ENCODE results near the gene TRIM67.

The TRIM67 gene

DNA sequence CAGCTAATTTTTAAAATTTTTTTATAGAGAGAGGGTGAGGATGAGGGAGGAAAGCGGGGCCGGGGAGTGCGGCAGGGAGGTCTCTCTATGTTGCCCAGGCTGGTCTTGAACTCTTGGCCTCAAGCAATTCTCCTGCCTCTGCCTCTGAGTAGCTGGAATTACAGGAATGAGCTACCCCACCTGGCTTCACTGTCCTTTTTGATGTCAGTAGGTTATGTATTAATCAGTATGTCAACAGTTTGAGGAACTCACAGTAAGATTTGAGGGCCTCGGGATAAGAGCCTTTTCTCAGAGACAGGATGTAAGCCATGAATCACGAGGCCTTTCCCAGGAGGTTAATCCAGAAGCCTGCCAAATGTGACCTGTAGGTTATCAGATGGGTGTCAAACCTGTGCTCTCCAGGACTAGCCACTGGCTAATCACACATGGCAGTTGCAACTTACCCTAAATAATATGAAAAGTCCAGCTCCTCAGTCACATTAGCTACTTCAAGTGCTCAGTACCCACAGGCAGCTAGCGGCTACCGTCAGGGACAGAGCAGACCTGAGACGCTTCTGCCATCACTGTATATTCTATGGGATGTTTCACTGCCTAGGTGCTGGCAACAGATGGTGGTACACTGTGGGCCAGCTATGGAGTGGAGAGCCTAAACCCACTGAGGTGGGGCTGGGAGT lies 33.1 kb downstream of the TRIM67 start:
- Histone ChIP-seq H3K4me2 (ENCODE audit: low read depth, low read length, poor library complexity, severe bottlenecking) (no peak overlapping the region), H2AFZ (ENCODE audit: low read depth, low read length, severe bottlenecking) (no peak overlapping the region), H3K4me3 (ENCODE audit: insufficient read depth, low read length, poor library complexity, severe bottlenecking) (no peak overlapping the region), H3K27ac (ENCODE audit: low read depth, low read length) (no peak overlapping the region), H3K27me3 (ENCODE audit: low read length) (no peaks in the 10 kb centered on the region), H3K9ac (ENCODE audit: low read length) (no peak overlapping the region), H4K20me1 (ENCODE audit: low read depth, low read length) (no peaks in the 10 kb centered on the region), H3F3A (ENCODE audit: insufficient read depth) (no peaks in the 10 kb centered on the region), H3K36me3 (ENCODE audit: low read length) (no peaks in the 10 kb centered on the region), H3K9me2 (replicated peaks; ENCODE audit: insufficient read depth, low read length) (no peaks in the 10 kb centered on the region), H3K79me2 (ENCODE audit: insufficient read depth, low read length) (no peaks in the 10 kb centered on the region), H3K9me3 (ENCODE audit: insufficient read depth, low read length) (no peaks in the 10 kb centered on the region)
- TF ChIP-seq EZH2phosphoT487 (conservative IDR thresholded peaks at IDR 0.05; ENCODE audit: low read length), result no peak
- TF ChIP-seq, protein P1, sequence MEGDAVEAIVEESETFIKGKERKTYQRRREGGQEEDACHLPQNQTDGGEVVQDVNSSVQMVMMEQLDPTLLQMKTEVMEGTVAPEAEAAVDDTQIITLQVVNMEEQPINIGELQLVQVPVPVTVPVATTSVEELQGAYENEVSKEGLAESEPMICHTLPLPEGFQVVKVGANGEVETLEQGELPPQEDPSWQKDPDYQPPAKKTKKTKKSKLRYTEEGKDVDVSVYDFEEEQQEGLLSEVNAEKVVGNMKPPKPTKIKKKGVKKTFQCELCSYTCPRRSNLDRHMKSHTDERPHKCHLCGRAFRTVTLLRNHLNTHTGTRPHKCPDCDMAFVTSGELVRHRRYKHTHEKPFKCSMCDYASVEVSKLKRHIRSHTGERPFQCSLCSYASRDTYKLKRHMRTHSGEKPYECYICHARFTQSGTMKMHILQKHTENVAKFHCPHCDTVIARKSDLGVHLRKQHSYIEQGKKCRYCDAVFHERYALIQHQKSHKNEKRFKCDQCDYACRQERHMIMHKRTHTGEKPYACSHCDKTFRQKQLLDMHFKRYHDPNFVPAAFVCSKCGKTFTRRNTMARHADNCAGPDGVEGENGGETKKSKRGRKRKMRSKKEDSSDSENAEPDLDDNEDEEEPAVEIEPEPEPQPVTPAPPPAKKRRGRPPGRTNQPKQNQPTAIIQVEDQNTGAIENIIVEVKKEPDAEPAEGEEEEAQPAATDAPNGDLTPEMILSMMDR (IDR thresholded peaks at IDR 0.05; ENCODE audit: insufficient read depth, low read length, poor library complexity, severe bottlenecking), result no peak

DNA sequence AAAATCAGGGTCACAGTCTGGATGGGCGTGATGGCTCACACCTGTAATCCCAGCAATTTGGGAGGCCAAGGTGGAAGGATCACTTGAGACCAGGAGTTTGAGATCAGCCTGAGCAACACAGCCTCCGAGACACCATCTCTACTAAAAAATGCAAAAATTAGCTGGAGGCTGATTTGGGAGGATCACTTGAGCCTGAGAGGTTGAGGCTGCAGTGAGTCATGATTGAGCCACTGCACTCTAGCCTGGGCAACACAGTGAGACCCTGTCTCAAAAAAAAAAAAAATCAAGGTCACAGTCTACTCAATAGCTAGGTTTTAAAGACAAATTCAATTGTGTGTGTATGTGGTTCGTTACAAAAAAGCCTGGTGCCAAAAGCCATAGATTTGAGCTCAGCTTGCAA lies 34.4 kb downstream of the TRIM67 start:
- no peaks in the 10 kb centered on the region for H3F3A ChIP-seq (ENCODE audit: insufficient read depth)
- H3K79me2 ChIP-seq (ENCODE audit: insufficient read depth, low read length), result no peaks in the 10 kb centered on the region
- no peak overlapping the region for H3K27ac ChIP-seq (ENCODE audit: low read depth, low read length)
- H3K9me2 ChIP-seq (replicated peaks; ENCODE audit: insufficient read depth, low read length), result no peaks in the 10 kb centered on the region
- no peak overlapping the region for H3K9ac ChIP-seq (ENCODE audit: low read length)
- no peak overlapping the region for H3K4me3 ChIP-seq (ENCODE audit: insufficient read depth, low read length, poor library complexity, severe bottlenecking)
- no peaks in the 10 kb centered on the region for H3K36me3 ChIP-seq (ENCODE audit: low read length)
- H3K9me3 ChIP-seq (ENCODE audit: insufficient read depth, low read length), result no peaks in the 10 kb centered on the region
- no peak for TF ChIP-seq EZH2phosphoT487 (conservative IDR thresholded peaks at IDR 0.05; ENCODE audit: low read length)
- TF ChIP-seq, protein P1 (IDR thresholded peaks at IDR 0.05; ENCODE audit: insufficient read depth, low read length, poor library complexity, severe bottlenecking), result no peak
- no peak overlapping the region for H2AFZ ChIP-seq (ENCODE audit: low read depth, low read length, severe bottlenecking)
- H3K27me3 ChIP-seq (ENCODE audit: low read length), result no peaks in the 10 kb centered on the region
- H3K4me2 ChIP-seq (ENCODE audit: low read depth, low read length, poor library complexity, severe bottlenecking), result no peak overlapping the region
- H4K20me1 ChIP-seq (ENCODE audit: low read depth, low read length), result no peaks in the 10 kb centered on the region

DNA sequence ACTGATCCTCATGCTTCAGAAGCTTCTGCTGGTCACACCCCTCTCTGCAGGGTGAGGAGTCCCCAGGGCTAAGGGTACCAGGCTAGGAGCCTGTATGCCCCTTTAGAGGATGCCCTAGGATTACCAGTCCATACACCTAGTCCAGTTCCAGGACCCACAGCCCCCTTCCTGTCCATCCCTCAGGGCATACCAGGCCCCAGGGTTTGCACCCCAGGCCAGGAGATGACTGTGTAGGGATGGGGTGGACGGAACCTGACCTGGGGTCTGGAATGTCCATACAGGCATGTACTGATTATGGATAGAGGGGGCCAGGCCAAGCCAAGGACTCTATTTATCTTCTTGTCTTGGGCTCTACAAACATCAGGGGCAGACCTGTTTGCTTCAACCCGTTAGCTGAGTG lies 34.9 kb downstream of the TRIM67 start:
- Histone ChIP-seq H3K27me3 (ENCODE audit: low read length) (no peaks in the 10 kb centered on the region), H2AFZ (ENCODE audit: low read depth, low read length, severe bottlenecking) (no peak overlapping the region), H3K36me3 (ENCODE audit: low read length) (no peaks in the 10 kb centered on the region), H3K9me3 (ENCODE audit: insufficient read depth, low read length) (no peaks in the 10 kb centered on the region), H3K4me2 (ENCODE audit: low read depth, low read length, poor library complexity, severe bottlenecking) (no peak overlapping the region), H3K4me3 (ENCODE audit: insufficient read depth, low read length, poor library complexity, severe bottlenecking) (no peak overlapping the region), H3F3A (ENCODE audit: insufficient read depth) (no peaks in the 10 kb centered on the region), H3K9me2 (replicated peaks; ENCODE audit: insufficient read depth, low read length) (no peaks in the 10 kb centered on the region), H3K27ac (ENCODE audit: low read depth, low read length) (no peak overlapping the region), H3K9ac (ENCODE audit: low read length) (no peak overlapping the region), H3K79me2 (ENCODE audit: insufficient read depth, low read length) (no peaks in the 10 kb centered on the region), H4K20me1 (ENCODE audit: low read depth, low read length) (no peaks in the 10 kb centered on the region)
- no peak for TF ChIP-seq EZH2phosphoT487 (conservative IDR thresholded peaks at IDR 0.05; ENCODE audit: low read length)
- TF ChIP-seq, protein P1 (IDR thresholded peaks at IDR 0.05; ENCODE audit: insufficient read depth, low read length, poor library complexity, severe bottlenecking), result no peak
